Erythroblast (primary cell): ENCODE data around the gene TNFRSF19.

Experiments used
- GATA1 ChIP-seq: IDR thresholded peaks from 2 replicates; pipeline ENCODE4 v1.6.1; 2011; ENCODE audit warnings: low read depth, mild to moderate bottlenecking, control low read depth, low read length, moderate library complexity
- POLR2A ChIP-seq: IDR thresholded peaks from 2 replicates; pipeline ENCODE4 v1.6.1; 2011; ENCODE audit warnings: mild to moderate bottlenecking, low read length

DNA sequence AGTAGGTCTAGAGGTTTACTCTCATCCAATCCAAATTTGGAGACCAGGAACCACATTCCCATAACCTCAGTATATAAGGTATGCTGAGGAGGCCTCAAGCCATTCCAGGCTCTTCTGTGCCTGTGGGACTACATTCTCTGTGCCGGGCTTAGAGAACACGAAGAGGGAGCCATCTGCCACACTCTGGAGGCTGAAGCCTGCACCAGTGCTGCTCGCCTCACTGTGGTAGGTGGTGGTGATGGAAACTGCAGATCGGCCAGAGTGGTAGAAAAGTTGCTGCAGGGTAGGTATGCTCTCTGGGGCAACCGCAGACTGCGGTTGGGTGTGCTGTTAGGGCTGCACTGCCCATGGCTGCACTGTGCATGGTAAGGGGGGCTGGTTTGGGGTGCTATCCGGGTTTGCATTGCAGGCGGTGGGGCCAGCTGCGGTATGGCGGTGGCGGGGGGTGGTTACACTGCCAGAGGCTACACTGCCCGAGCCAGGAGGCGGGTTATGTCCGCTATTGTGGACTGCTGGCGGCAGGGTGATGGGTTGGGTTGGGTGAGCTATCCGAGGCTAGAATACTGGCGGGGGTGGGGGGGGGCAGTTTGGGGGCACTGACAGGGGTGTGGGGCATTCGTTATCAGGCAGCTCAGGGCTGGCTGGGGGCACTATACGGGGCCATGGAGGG lies 145.0 kb downstream of the TNFRSF19 start:
- TF ChIP-seq POLR2A (no peak), GATA1 (no peak)
